Daoy (cell line): ENCODE data around the gene TRIM14. TPM values are rescaled to one million over a fixed set of nuclear protein-coding genes. Genes with fewer than 3 reads are reported as not detected.
"Not testable (repeated sequence)": the region's sequence is repeated elsewhere in the genome, so short reads cannot be mapped to it uniquely, and the experiment has no call there.

ENCODE experiments used
- DNase-seq: peaks from one replicate; pipeline ENCODE4 v3.0.0-alpha.2; 2015; ENCODE audit warnings: low read depth
- total RNA-seq: library from RNA; depleted of rRNA; stranded (reverse); fragments of >200 nt; shearing (Covaris generic); gene quantifications from 2 replicates; pipeline ENCODE4 v1.2.3, GENCODE V29; 2014

The TRIM14 gene
- total RNA-seq, 1 experiment from 2014 or later, result 9.2 TPM

- DNase-seq, result no peak
Observed at GRCh38 chr9:98083566-98084183, 35.3 kb downstream of the TRIM14 start.

GRCh38 chr9:98083061-98083501, 35.9 kb downstream of the TRIM14 start:
- DNase-seq, result no peak

- DNase-seq, result no peak
Observed at GRCh38 chr9:98081477-98082219, 37.4 kb downstream of the TRIM14 start.

GRCh38 chr9:98080780-98081179, 38.2 kb downstream of the TRIM14 start:
- DNase-seq, result no peak

GRCh38 chr9:98080326-98080725, 38.7 kb downstream of the TRIM14 start:
- DNase-seq, result no peak

GRCh38 chr9:98078895-98079294, 40.1 kb downstream of the TRIM14 start:
- DNase-seq, result no peak

- DNase-seq, result not testable (repeated sequence)
Observed at GRCh38 chr9:98076514-98076890, 42.5 kb downstream of the TRIM14 start.

GRCh38 chr9:98075332-98075805, 43.7 kb downstream of the TRIM14 start:
- DNase-seq, result peak; percentile 28

- DNase-seq, result peak; percentile 36
Observed at GRCh38 chr9:98074115-98074990, 44.7 kb downstream of the TRIM14 start.

GRCh38 chr9:98071737-98072136, 47.3 kb downstream of the TRIM14 start:
- DNase-seq, result no peak

- DNase-seq, result no peak
Observed at GRCh38 chr9:98070704-98071103, 48.3 kb downstream of the TRIM14 start.

GRCh38 chr9:98069551-98069950, 49.5 kb downstream of the TRIM14 start:
- no peak for DNase-seq

GRCh38 chr9:98067184-98067583, 51.8 kb downstream of the TRIM14 start:
- DNase-seq, result no peak

GRCh38 chr9:98066235-98066634, 52.8 kb downstream of the TRIM14 start:
- DNase-seq, result no peak

GRCh38 chr9:98064623-98065392, 54.2 kb downstream of the TRIM14 start:
- DNase-seq, result no peak

GRCh38 chr9:98062161-98062560, 56.9 kb downstream of the TRIM14 start:
- no peak for DNase-seq

- no peak for DNase-seq
Observed at GRCh38 chr9:98057138-98057799, 61.8 kb downstream of the TRIM14 start.

GRCh38 chr9:98056269-98057137, 62.5 kb downstream of the TRIM14 start, which contains the start of gene NANS:
Gene NANS (plus strand): TSS chr9:98056732. CDS start chr9:98056809, 77 bp downstream.
- DNase-seq, result peak; percentile 88

- no peak for DNase-seq
Observed at GRCh38 chr9:98054376-98054951, 64.6 kb downstream of the TRIM14 start.
